A673 (cell line): ENCODE data around the gene BRCC3.

Experiments used
- CTCF ChIP-seq: fragments of 300-800, 200-600 bp; sonication (generic); conservative IDR thresholded peaks from 2 replicates; pipeline ENCODE4 v1.5.1; 2017; ENCODE audit warnings: low read depth, mild to moderate bottlenecking, antibody characterized with exemption, low read length, moderate library complexity, mixed read lengths
- EZH2 ChIP-seq: fragments of 200-600 bp; sonication (generic); IDR thresholded peaks from 2 replicates; pipeline ENCODE4 v1.6.1; 2017; ENCODE audit warnings: borderline replicate concordance, low read depth, mild to moderate bottlenecking, mixed read lengths, antibody characterized with exemption, low read length; ENCODE audit not compliant: poor library complexity, severe bottlenecking

- TF ChIP-seq CTCF (no peak), EZH2 (no peak)
Observed at GRCh38 chrX:155065035-155065734, 6.1 kb upstream of the BRCC3 start.
